ENCODE results near the gene ME3.

GRCh38 chr11:86672007-86672621, at the start of gene ME3:
- TF ChIP-seq CTCF (IDR thresholded peaks at IDR 0.05): no peak
- TF ChIP-seq POLR2A (IDR thresholded peaks at IDR 0.05): no peak
- TF ChIP-seq POLR2AphosphoS5 (IDR thresholded peaks at IDR 0.05; ENCODE audit: insufficient read depth in 1 of 2, low read depth in 1 of 2): peak in 1 of 2 donors; percentile 75

All from vagina (tissue), 2 donors.